GM10248 (cell line): ENCODE results near the gene IGDCC3.

Experiments
- CTCF ChIA-PET: fragments of 300-600 bp; sonication (Branson Sonifier 250); formaldehyde crosslinking; extraction: SDS; loops from one replicate; lab custom pipeline; 2021; ENCODE audit warnings: antibody characterized with exemption; lab: Yijun Ruan, JAX
- POLR2A ChIA-PET: fragments of 350-650 bp; sonication (Branson Sonifier 250); formaldehyde crosslinking; extraction: SDS; loops from one replicate; lab custom pipeline; 2020; ENCODE audit warnings: antibody characterized with exemption; lab: Yijun Ruan, JAX
- DNase-seq: peaks from one replicate; pipeline ENCODE4 v3.0.0; 2012; ENCODE audit errors: extremely low spot score
- CTCF ChIP-seq: IDR thresholded peaks from 2 replicates; pipeline ENCODE4 v1.5.1; 2012; ENCODE audit warnings: mild to moderate bottlenecking, low read depth; ENCODE audit errors: extremely low read depth, missing control alignments, control extremely low read depth

IGDCC3 gene

GRCh38 chr15:65329288-65329983 lies 48.4 kb downstream of the IGDCC3 start:
- CTCF ChIA-PET, result interaction anchor here (1.7 kb wide), 1 partner anchor 10 kb away, joined by 11 read pairs; no protein-coding TSS in a partner anchor
- no peak for DNase-seq
- POLR2A ChIA-PET, result no interaction called here
- no peak for TF ChIP-seq CTCF

GRCh38 chr15:65328506-65329287 lies 49.1 kb downstream of the IGDCC3 start:
- CTCF ChIA-PET, result interaction anchor here (1.7 kb wide), 1 partner anchor 10 kb away, joined by 11 read pairs; no protein-coding TSS in a partner anchor
- DNase-seq, result no peak
- POLR2A ChIA-PET, result no interaction called here
- no peak for TF ChIP-seq CTCF

- POLR2A ChIA-PET, result no interaction called here
- no peak for TF ChIP-seq CTCF
- CTCF ChIA-PET, result interaction anchor here (1.6 to 2.7 kb wide), 2 partner anchors 9 to 58 kb away, joined by 7 to 18 read pairs; no protein-coding TSS in a partner anchor
- no peak for DNase-seq
Measured at GRCh38 chr15:65327651-65328393, 50.0 kb downstream of the IGDCC3 start.

- ChIA-PET CTCF (interaction anchor here (1.2 to 2.7 kb wide), 3 partner anchors 8 to 73 kb away, joined by 3 to 18 read pairs (median 7); no protein-coding TSS in a partner anchor), POLR2A (no interaction called here)
Measured at GRCh38 chr15:65326818-65327217, 51.0 kb downstream of the IGDCC3 start.

GRCh38 chr15:65326117-65326526 lies 51.7 kb downstream of the IGDCC3 start:
- ChIA-PET CTCF (interaction anchor here (0.9 to 2.7 kb wide), 4 partner anchors 11 to 105 kb away, joined by 3 to 18 read pairs (median 3); no protein-coding TSS in a partner anchor), POLR2A (interaction anchor here (0.5 to 1.0 kb wide), 2 partner anchors 20 to 21 kb away, joined by 6 to 7 read pairs; partner anchors contain the start of gene RNU5B-1)
- DNase-seq, result no peak
- no peak for TF ChIP-seq CTCF

More at GRCh38 chr15:65326818-65327217, 51.0 kb downstream of the IGDCC3 start:
- DNase-seq, result no peak
- TF ChIP-seq CTCF, result no peak
